HG02571 (cell line): ENCODE results near the gene TCEANC2.

Experiments used
- ATAC-seq: cut with Tn5 transposase; IDR thresholded peaks from one replicate; pipeline ENCODE4 v1.9.1; 2021; ENCODE audit warnings: mild to moderate bottlenecking, moderate library complexity; ENCODE audit not compliant: unreplicated experiment

The TCEANC2 gene

DNA sequence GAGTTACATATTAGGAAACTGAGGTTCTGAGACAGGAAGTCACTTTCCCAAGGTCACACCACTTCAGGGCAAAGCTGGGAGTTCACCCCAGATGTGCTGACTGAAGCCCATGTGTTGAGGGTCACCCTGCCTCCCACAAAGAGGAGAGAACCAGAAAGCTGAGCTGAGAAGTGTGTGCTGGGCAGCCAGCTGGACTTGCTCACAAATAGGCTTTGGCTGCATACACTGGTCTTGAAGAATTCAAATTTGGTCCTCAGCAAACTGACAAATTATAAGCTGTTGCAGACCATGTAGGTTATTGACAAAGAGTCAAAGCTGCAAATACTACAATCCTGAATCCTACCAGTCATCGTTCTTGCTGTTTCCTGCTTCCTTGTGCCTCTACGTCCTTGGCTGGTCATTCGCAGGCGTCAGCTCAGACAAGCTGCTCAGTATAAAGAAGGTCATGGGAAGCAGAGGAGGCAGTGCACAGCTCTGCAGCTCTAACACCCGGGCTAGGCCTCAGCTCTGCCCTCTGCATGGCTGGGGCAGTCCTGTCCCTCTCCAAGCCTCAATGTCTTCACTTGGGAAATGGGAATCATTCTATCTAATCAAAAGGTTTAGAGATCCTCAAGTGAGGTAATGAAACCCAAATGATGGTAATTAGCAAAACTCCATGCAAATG, 59.4 kb downstream of the TCEANC2 start:
- no peak for ATAC-seq

DNA sequence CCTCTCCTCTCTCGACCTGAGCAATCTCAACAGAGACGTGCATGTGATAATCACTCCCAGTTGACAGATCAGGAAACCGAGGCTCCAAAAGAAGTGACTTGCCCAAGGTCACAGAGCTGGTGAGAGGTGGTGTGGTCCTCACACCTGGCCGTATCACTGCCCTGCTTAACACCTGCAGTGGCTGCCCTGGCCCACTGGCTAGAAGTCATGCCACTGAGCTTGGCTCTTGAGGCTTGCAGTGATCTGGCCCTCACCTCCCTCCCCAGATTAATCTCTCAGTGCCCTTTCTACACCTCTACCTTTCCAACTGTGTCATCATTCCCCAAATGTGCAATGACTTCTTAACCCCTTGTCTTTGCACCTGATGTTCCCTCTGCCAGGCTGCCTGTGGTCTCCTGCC, 60.6 kb downstream of the TCEANC2 start:
- no peak for ATAC-seq

- ATAC-seq: no peak
These were observed 61.5 kb downstream of the TCEANC2 start for GRCh38 chr1:54114955-54115354.

DNA sequence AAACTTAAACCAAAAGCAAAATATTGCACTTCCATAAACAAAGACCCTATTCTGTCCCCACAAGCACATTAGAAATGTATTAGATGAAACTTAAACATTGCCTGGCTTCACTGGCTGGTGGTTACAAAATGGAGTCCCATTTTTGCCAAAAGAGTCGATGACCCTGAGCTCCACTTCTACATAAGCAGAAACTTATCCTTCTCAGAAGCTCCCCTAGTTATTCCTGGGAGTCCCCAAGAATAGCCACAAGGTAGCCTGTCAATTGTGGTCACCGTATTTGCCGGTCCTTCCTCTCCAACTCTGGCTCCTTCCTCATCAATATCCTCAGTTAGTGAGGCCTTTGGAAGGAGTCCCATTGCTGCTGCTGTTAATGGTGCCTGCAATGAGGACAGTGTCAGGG, 62.1 kb downstream of the TCEANC2 start:
- ATAC-seq: no peak

DNA sequence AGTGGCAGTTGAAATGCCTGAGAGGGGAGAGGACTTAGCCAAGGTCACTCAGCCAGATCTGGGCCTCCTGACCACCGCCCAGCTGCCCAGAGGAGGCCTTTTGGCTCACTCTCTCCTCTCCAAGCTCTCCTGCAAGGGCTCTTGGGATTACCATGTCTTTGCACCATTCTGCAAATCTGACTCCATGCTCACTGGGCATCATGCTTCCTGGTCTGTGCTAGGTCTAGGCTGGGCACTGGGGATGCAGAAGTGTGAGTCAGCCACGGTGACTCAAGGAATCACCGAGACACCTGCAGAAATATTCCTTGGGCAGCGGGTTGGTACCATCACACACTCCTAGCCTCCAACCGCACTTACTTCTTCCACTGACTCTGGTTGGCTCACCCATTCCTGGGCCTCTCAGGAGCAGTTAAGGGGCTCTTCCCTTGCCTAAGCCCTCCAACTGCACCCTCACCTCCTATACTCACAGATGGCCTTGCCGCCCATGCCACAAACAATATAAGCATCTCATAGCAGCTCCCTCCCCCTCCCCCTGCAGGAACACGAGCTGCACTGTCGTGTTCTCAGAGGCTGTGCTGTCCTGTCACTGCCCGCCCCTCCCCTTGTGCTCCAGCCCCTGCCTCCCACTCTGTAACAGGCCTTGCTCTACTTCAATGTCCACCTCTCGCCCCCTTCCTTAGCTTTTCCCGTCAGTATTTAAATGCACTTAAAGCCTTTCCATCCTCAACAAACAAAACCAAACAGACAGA, 64.6 kb downstream of the TCEANC2 start:
- no peak for ATAC-seq

- ATAC-seq: no peak
These were observed 65.3 kb downstream of the TCEANC2 start for GRCh38 chr1:54118704-54119103.

- no peak for ATAC-seq
These were observed 66.8 kb downstream of the TCEANC2 start for GRCh38 chr1:54120018-54120697.

DNA sequence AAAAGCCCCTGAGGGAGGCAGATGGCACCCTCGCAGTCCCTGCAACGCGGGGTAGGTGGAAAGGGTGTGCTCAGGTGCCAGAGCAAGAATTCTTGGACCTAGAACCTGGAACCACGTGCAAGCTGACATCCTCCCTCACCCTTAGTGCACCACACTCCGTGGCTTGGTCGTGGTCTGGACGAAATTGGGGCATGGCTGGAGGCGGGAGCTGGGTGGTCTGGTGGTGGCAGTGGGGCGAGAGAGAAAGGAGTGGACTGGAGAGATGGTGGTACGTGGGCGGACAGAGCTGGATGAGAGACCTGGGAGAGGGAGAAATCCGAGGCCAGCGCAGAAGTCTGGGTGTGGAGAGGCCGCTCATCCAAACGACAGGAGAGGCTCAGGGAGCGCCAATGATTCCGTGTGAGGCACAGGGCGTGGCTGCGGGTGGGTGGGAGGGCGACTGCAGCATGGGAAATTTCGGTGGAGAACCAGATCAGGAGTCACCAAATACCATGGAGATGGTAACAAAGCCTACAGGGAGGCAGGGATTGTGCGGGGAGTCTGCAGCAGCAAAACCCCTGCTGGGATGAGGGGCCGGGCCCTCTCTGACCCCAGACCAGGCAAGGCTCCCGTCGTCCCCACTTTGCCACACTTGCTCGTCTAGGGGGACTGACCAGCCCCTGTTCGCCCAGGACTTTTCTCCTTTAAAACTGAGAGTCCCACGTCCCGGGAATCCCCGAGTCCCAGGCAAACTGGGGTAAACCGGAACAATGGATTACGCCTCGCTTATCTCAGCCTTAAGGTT, 67.5 kb downstream of the TCEANC2 start:
- no peak for ATAC-seq

DNA sequence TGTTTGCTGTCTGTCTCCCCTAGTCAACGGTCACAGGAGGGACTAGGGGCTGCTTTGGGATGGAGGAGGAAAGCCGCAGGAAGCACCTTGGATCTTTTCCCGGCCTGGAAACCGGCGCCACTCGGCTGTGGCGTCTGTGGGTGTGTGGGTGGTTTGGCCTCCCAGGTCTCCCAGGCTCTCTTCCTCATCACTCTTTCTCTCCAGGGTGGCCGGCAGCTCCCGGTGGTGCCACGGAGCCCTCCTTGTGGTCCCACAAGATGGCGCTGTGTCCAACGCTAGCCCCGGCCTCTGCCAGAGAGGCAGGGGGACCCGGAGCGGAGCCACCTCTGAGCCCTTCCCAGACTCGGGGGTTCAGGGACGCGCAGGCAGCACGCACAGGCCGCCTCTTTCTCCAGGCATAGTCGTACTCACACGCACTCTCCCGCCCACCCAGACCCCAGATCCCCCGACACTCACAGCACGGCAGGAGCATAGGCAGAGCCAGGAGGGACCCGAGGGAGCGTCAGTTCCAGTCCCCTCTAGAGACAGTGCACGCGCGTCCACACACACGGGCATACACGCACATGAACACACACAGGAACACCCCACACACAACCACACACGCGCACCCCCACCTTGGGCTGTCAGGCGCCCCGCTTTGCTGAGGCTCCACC, 68.2 kb downstream of the TCEANC2 start:
- ATAC-seq: no peak

DNA sequence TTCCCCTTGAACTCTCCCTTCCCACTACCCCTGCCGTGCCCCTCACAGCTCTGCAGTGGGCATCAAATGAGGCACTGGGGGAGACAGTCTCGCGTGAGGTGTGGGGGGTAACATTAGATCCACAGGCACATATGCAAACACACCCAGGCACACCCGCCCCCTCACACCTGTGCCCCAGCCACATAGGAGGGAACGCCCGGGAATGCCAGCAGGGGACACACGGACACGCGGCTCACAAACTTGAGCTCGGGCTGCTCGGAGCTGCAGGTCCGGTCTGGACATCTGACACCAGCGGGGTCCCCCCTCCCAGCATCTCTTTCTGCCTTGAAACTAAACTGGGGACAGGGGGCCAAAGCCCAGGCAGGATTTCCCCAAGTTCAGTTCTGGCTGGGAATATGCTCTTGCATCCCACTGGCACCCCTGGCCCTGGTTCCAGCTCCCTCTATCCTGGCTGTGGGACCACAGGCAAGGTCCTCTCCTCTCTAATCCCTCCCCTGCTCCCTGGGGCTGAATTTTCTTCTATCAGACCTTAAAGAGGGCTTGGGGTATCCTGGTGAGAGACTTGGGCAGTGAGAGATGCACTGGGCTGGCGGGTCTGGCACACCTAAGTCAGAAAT, 68.8 kb downstream of the TCEANC2 start:
- ATAC-seq: no peak

GRCh38 chr1:54122992-54123391, 69.6 kb downstream of the TCEANC2 start:
- no peak for ATAC-seq

GRCh38 chr1:54124472-54124871, 71.1 kb downstream of the TCEANC2 start:
- ATAC-seq: no peak

DNA sequence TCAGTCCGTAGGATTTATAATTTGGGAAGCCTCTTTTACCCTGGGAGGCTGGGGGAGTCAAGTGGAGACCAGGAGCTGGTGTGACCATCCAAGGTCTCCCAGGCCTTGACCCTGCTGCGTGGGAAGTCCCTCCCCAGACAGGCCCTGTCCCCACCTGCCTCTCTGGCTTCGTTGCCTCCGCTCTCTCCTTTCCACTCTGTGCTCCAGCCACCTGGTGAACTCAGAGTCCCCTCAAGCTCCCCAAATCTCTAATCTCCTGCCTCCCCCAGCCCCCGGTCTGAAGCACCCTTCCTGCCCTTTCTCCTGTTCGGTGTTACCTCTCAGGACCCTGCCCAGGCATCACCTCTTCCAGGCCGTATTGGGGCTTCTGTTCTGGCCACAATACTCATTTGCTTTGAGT, 71.5 kb downstream of the TCEANC2 start:
- no peak for ATAC-seq

GRCh38 chr1:54125386-54126070, 72.1 kb downstream of the TCEANC2 start:
- no peak for ATAC-seq

DNA sequence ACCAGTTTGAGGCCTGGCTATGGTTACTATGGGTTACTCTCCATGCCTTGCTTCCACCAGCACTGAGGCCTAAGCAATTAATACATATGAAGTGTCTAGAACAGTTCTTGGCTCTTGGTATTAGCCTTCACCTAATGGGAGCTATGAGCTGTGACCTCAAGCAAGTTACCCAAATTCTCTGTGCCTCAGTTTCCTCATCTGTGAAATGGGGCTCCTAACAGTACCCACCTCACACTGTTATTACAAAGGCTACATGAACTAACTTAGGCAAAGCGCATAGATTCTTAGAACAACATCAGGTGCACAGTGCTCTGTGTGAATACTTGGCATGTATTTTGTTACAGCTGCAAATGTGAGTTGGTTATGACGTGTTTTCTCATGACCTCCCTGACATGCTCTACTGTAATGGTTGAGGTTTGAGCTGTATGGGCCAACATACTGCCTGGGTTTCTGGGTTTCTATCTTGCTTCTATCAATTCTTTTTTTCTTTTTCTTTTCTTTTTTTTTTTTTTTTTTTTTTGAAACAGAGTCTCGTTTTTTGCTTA, 72.9 kb downstream of the TCEANC2 start:
- no peak for ATAC-seq

GRCh38 chr1:54127594-54128300, 74.3 kb downstream of the TCEANC2 start:
- no peak for ATAC-seq

GRCh38 chr1:54129858-54130257, 76.5 kb downstream of the TCEANC2 start:
- no peak for ATAC-seq

DNA sequence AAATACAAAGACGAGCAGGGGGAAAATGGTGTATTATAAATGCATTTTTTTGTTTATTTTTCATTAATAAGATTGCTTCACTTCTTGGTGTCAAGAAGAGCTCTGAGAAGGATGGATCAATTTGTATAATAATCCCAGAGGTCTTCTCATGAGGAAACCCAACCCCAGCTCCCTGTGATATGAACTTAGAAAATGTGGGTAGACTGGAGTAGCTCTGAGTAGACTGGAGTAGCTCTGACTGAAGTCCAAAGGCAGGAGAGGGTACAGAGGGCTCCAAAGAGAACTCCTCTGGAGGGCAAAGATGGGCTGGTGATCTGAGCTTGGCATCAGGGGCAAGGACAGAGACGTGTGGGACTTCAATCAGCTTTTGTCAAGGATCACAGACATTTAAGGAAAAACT, 78.0 kb downstream of the TCEANC2 start:
- ATAC-seq: no peak

GRCh38 chr1:54132495-54132894, 79.1 kb downstream of the TCEANC2 start:
- ATAC-seq: no peak
